ENCODE results near the gene CLSTN3. TPM values are rescaled to one million over a fixed set of nuclear protein-coding genes. Genes with fewer than 3 reads are reported as not detected.

CLSTN3 gene
- total and polyA plus RNA-seq, 4 donors = 30.8 to 74.2 (median 37.0) TPM

DNA sequence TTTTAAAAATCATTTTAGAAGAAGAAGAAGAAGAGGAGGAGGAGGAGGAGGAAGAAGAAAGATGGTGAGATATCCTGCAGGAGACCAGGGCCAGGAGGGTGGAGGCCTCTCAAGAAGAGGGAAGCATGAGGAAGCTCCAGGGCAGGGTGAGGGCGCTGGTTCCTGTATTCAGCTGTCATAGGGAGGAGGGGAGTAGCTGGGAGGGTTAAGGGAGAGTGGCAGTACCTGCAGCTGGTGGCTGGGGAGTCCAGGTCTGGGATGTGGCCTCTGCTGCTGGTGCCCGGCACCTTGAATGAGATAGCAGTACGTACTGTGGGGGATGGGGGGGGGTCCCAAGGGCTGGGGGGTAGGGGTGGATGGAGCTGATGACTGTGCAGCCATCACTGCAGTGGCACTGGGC, 11.3 kb upstream of the CLSTN3 start:
- no peak overlapping the region for H3K9ac ChIP-seq (ENCODE audit: insufficient read depth in 1 of 2, low read length in 2 of 2)
- H3K4me3 ChIP-seq = no peak overlapping the region
- no peaks in the 10 kb centered on the region for H3K9me3 ChIP-seq (ENCODE audit: control insufficient read depth in 4 of 4, insufficient read depth in 3 of 4, low read length in 3 of 4)
- H3K27ac ChIP-seq (ENCODE audit: low read depth in 1 of 2, low read length in 1 of 2) = no peak overlapping the region
- ATAC-seq (ENCODE audit: insufficient read depth, low FRiP score) (no peak), DNase-seq (no peak)
- H3K4me1 ChIP-seq (ENCODE audit: control insufficient read depth in 5 of 5, insufficient read depth in 5 of 5, low read length in 5 of 5) = peaks cover 0 to 13% (median 2%) of the 10 kb centered on the region in 5 donors
- peaks cover 0 to 2% (median 0%) of the 10 kb centered on the region in 4 donors for H3K36me3 ChIP-seq (ENCODE audit: control insufficient read depth in 4 of 4, insufficient read depth in 4 of 4, low read length in 4 of 4)
- H3K27me3 ChIP-seq (ENCODE audit: control insufficient read depth in 3 of 3, insufficient read depth in 3 of 3, low read length in 2 of 3) = no peaks in the 10 kb centered on the region
- WGBS, 2 donors = 77 to 94% methylated on average over 3 of the region's 3 CpGs
- TF ChIP-seq CTCF (IDR thresholded peaks at IDR 0.05; ENCODE audit: control extremely low read depth, extremely low read depth) = no peak

DNA sequence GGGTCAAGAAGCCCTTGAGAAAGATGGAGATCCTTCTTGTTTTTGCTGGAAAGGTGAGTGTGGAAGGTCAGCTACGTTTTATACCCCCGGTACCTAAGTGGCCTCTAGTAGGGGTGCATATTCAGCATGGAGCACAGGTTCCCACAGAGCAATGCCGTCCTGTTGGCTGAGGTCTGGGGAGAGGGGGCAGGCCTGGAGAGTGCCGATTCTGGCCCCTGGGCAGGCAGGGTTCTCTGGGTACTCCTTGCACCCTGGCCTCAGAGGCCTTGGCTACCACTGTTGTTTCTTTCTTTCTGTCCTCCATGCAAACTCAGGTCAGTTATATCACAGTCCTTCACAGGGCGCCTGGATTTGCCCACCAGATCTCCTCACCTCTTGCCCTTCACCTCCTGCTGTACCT, 10.0 kb upstream of the CLSTN3 start:
- DNase-seq (no peak), ATAC-seq (ENCODE audit: insufficient read depth, low FRiP score) (no peak)
- Histone ChIP-seq H3K9ac (ENCODE audit: insufficient read depth in 1 of 2, low read length in 2 of 2) (no peak overlapping the region), H3K27ac (ENCODE audit: low read depth in 1 of 2, low read length in 1 of 2) (no peak overlapping the region), H3K27me3 (ENCODE audit: control insufficient read depth in 3 of 3, insufficient read depth in 3 of 3, low read length in 2 of 3) (no peaks in the 10 kb centered on the region), H3K9me3 (ENCODE audit: control insufficient read depth in 4 of 4, insufficient read depth in 3 of 4, low read length in 3 of 4) (no peaks in the 10 kb centered on the region), H3K4me1 (ENCODE audit: control insufficient read depth in 5 of 5, insufficient read depth in 5 of 5, low read length in 5 of 5) (peaks cover 0 to 13% (median 3%) of the 10 kb centered on the region in 5 donors), H3K36me3 (ENCODE audit: control insufficient read depth in 4 of 4, insufficient read depth in 4 of 4, low read length in 4 of 4) (peaks cover 0 to 2% (median 0%) of the 10 kb centered on the region in 4 donors), H3K4me3 (no peak overlapping the region)
- 92 to 96% methylated on average over 5 of the region's 5 CpGs for WGBS, 2 donors
- no peak for TF ChIP-seq CTCF (IDR thresholded peaks at IDR 0.05; ENCODE audit: control extremely low read depth, extremely low read depth)

DNA sequence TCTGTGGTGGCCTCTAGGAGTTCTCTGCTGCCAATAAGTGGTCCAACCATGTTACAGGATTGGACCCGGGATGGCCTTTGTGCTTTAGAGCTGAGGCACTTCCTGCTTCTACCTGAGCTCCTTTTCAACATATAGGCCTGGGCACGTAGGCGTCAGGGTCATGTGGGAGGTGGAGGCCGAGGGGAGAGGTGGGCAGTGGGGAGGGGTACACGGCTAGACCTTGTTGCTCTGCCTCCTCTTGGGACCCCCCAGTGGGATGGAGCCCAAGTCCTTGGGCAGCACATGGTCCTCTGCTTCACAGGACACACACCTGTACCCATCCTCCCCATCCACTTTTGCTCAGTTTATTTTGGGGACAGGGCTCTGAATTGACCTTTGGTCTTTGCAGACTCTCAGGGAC, 8.8 kb upstream of the CLSTN3 start:
- no peaks in the 10 kb centered on the region for H3K27me3 ChIP-seq (ENCODE audit: control insufficient read depth in 3 of 3, insufficient read depth in 3 of 3, low read length in 2 of 3)
- ATAC-seq (ENCODE audit: insufficient read depth, low FRiP score) (no peak), DNase-seq (no peak)
- H3K4me3 ChIP-seq = no peak overlapping the region
- TF ChIP-seq CTCF (IDR thresholded peaks at IDR 0.05; ENCODE audit: control extremely low read depth, extremely low read depth) = no peak
- H3K4me1 ChIP-seq (ENCODE audit: control insufficient read depth in 5 of 5, insufficient read depth in 5 of 5, low read length in 5 of 5) = peaks cover 0 to 13% (median 3%) of the 10 kb centered on the region in 5 donors
- H3K36me3 ChIP-seq (ENCODE audit: control insufficient read depth in 4 of 4, insufficient read depth in 4 of 4, low read length in 4 of 4) = peaks cover 0 to 2% (median 0%) of the 10 kb centered on the region in 4 donors
- no peaks in the 10 kb centered on the region for H3K9me3 ChIP-seq (ENCODE audit: control insufficient read depth in 4 of 4, insufficient read depth in 3 of 4, low read length in 3 of 4)
- 81 to 89% methylated on average over 5 of the region's 5 CpGs for WGBS, 2 donors
- no peak overlapping the region for H3K9ac ChIP-seq (ENCODE audit: insufficient read depth in 1 of 2, low read length in 2 of 2)
- no peak overlapping the region for H3K27ac ChIP-seq (ENCODE audit: low read depth in 1 of 2, low read length in 1 of 2)

Data from lung (tissue), 12 donors.